MCF 10A (cell line): ENCODE measurements around the gene TNF. TPM values are rescaled to one million over a fixed set of nuclear protein-coding genes. Genes with fewer than 3 reads are reported as not detected.

ENCODE experiments used
- BruUV-seq: library from RNA; stranded (reverse); fragments of 400-500 nt; replicated peaks from 2 replicates; lab custom pipeline; 2021; lab: Mats Ljungman, UMichigan
- CTCF ChIA-PET: fragments of 300-600 bp; sonication (Branson Sonifier 250); formaldehyde crosslinking; extraction: SDS; loops from one replicate; lab custom pipeline; 2021; ENCODE audit warnings: antibody characterized with exemption, inconsistent platforms; lab: Yijun Ruan, JAX
- POLR2A ChIA-PET: fragments of 300-600, 350-650 bp; sonication (Branson Sonifier 250); formaldehyde crosslinking; extraction: SDS; loops from one replicate; lab custom pipeline; 2020; ENCODE audit warnings: antibody characterized with exemption, inconsistent platforms; lab: Yijun Ruan, JAX
- DNase-seq: peaks from one replicate; pipeline ENCODE4 v3.0.0-alpha.2; 2018; ENCODE audit not compliant: unreplicated experiment
- H3K27ac Mint-ChIP-seq: one replicate; pipeline ENCODE4 v1.8.0; 2022; ENCODE audit warnings: mild to moderate bottlenecking, low read depth, mixed read lengths; ENCODE audit not compliant: unreplicated experiment
- H3K27me3 Mint-ChIP-seq: one replicate; pipeline ENCODE4 v1.8.0; 2022; ENCODE audit warnings: mixed read lengths; ENCODE audit not compliant: insufficient read depth, unreplicated experiment
- H3K36me3 Mint-ChIP-seq: one replicate; pipeline ENCODE4 v1.8.0; 2022; ENCODE audit warnings: mild to moderate bottlenecking, moderate library complexity, mixed read lengths; ENCODE audit not compliant: insufficient read depth, unreplicated experiment
- H3K4me1 Mint-ChIP-seq: one replicate; pipeline ENCODE4 v1.8.0; 2022; ENCODE audit warnings: mixed read lengths; ENCODE audit not compliant: insufficient read depth, unreplicated experiment
- H3K4me3 Mint-ChIP-seq: one replicate; pipeline ENCODE4 v1.8.0; 2022; ENCODE audit warnings: mild to moderate bottlenecking, moderate library complexity, mixed read lengths; ENCODE audit not compliant: unreplicated experiment
- H3K9me3 Mint-ChIP-seq: one replicate; pipeline ENCODE4 v1.8.0; 2022; ENCODE audit warnings: mixed read lengths; ENCODE audit not compliant: unreplicated experiment
- intact Hi-C: fragments of 100-400 bp; cut with micrococcal nuclease; formaldehyde crosslinking; loops from 2 replicates; pipeline ENCODE4 v1.14.1; 2022
- total RNA-seq: library from RNA; stranded (reverse); gene quantifications from 2 replicates; pipeline ENCODE4 v1.2.3, GENCODE V29; 2022
- TF ChIP-seq, protein P1 (sequence below): fragments of 200-600 bp; IDR thresholded peaks from one replicate; pipeline ENCODE4 v1.8.0; 2022; ENCODE audit warnings: antibody characterized with exemption, mild to moderate bottlenecking; ENCODE audit not compliant: unreplicated experiment

Gene TNF
- total RNA-seq, 1 experiment from 2014 or later = not detected

DNA sequence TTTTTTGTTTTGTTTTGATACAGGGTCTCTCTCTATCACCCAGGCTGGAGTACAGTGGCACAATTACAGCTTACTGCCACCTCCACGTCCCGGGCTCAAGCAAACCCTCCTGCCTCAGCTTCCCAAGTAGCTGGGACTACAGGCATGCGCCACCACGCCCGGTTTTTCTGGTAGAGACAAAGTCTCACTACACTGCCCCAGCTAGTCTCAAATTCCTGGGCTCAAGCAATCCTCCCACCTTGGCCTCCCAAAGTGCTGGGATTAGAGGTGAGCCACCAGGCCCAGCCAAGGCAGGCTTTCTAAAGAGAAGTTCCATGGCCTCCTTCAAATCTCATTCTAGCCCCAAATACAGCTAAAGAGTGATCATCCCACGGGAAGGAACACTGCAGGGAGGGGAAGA lies 41.4 kb upstream of the TNF start:
- POLR2A ChIA-PET = interaction anchor here (0.6 kb wide), 1 partner anchor 391 kb away, joined by 3 read pairs; no protein-coding TSS in a partner anchor
- H3K27ac Mint-ChIP-seq = no peak overlapping the region
- CTCF ChIA-PET = interaction anchor here (1.1 kb wide), 1 partner anchor 12 kb away, joined by 3 read pairs; the partner anchor contains the start of gene ATP6V1G2

DNA sequence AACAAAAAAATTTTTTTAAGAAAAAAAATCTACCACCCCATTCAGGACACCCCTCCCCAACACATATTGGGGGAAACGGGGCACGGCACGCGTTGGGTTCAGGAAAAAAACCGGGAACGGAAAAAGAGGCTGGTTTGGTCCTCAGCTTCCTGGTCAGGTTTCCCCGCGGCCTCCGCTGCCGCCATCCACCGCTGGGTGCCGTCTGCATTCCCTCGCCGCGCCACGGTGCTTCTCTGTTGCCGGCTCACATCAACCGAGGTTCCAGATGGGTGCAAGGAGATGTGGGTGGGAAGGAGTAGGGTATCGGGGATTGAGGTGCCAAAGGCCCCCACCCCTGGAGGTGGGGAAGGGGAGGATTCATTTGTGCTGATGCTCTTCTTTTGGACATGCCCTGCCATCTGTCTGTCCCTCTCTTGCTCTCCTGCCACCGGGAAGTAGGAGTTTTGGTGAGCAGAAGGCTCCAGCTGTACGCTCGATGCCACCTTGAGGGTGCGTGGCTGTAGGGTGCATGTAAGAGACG lies 40.8 kb upstream of the TNF start:
- no peaks in the 10 kb centered on the region for H3K9me3 Mint-ChIP-seq
- intact Hi-C loops = no loop called here
- H3K27ac Mint-ChIP-seq = no peak overlapping the region
- peaks cover 100% of the 10 kb centered on the region for H3K36me3 Mint-ChIP-seq
- H3K4me1 Mint-ChIP-seq = peaks cover 24% of the 10 kb centered on the region
- ChIA-PET POLR2A (interaction anchor here (0.6 to 1.2 kb wide), 2 partner anchors 39 to 392 kb away, joined by 3 to 5 read pairs; no protein-coding TSS in a partner anchor), CTCF (interaction anchor here (1.1 kb wide), 1 partner anchor 12 kb away, joined by 3 read pairs; the partner anchor contains the start of gene ATP6V1G2)
- DNase-seq = no peak
- BruUV-seq = no TSS peak
- TF ChIP-seq, protein P1, sequence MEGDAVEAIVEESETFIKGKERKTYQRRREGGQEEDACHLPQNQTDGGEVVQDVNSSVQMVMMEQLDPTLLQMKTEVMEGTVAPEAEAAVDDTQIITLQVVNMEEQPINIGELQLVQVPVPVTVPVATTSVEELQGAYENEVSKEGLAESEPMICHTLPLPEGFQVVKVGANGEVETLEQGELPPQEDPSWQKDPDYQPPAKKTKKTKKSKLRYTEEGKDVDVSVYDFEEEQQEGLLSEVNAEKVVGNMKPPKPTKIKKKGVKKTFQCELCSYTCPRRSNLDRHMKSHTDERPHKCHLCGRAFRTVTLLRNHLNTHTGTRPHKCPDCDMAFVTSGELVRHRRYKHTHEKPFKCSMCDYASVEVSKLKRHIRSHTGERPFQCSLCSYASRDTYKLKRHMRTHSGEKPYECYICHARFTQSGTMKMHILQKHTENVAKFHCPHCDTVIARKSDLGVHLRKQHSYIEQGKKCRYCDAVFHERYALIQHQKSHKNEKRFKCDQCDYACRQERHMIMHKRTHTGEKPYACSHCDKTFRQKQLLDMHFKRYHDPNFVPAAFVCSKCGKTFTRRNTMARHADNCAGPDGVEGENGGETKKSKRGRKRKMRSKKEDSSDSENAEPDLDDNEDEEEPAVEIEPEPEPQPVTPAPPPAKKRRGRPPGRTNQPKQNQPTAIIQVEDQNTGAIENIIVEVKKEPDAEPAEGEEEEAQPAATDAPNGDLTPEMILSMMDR = no peak
- no peak overlapping the region for H3K4me3 Mint-ChIP-seq
- H3K27me3 Mint-ChIP-seq = no peaks in the 10 kb centered on the region

More for the DNA sequence above, 41.4 kb upstream of the TNF start:
- Mint-ChIP-seq H3K4me3 (no peak overlapping the region), H3K27me3 (no peaks in the 10 kb centered on the region), H3K4me1 (peaks cover 18% of the 10 kb centered on the region), H3K9me3 (no peaks in the 10 kb centered on the region), H3K36me3 (peaks cover 97% of the 10 kb centered on the region)
- DNase-seq = no peak
- TF ChIP-seq, protein P1 = no peak
- intact Hi-C loops = no loop called here
- no TSS peak for BruUV-seq

DNA sequence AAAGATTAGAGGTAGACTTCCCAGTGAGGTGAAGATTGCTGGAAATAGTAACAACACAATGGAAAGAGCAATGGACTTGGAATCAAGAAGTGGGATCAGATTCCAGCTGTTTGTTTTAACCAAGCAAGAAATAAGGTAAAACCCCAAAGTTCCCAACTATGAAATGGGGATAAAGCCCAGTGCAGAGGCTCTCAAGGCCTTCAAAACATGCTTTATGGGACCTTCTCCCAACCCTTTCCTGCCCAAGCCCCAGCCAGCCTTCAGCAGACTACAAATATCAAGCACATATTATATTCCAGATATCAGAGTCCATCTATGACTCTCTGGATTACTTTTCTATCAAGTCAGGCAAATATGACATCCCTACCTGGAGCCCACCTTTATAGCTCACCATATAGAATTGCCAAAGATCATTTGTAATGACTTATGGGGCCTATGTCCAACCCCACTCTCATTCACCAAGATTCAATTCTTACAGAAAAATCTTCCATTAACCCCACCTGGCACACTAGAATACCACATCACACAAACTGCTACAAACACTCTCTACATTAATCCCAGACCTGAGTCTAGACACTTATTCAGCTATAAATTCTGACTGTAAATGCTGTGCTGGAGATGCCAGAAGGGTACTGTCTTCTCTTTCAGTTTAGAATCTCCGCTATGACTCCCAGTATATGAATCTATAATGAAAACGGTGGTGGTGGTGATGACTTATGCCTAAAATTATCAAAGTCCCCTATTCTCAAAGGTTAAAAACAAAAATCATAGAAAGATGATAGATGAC lies 39.6 kb upstream of the TNF start:
- Mint-ChIP-seq H3K4me3 (no peak overlapping the region), H3K4me1 (peaks cover 32% of the 10 kb centered on the region), H3K27ac (no peak overlapping the region), H3K27me3 (no peaks in the 10 kb centered on the region), H3K36me3 (peaks cover 100% of the 10 kb centered on the region), H3K9me3 (no peaks in the 10 kb centered on the region)
- intact Hi-C loops = no loop called here
- no TSS peak for BruUV-seq
- DNase-seq = no peak
- TF ChIP-seq, protein P1 = no peak
- POLR2A ChIA-PET = interaction anchor here (0.9 to 1.2 kb wide), 2 partner anchors 40 to 117 kb away, joined by 4 to 5 read pairs; partner anchors contain the start of gene BAG6
- CTCF ChIA-PET = interaction anchor here (1.1 to 1.2 kb wide), 2 partner anchors 11 to 19 kb away, joined by 3 read pairs; partner anchors contain the start of gene ATP6V1G2
